Naive thymus-derived CD8-positive, alpha-beta T cell (primary cell): ENCODE results near the gene CHPT1. TPM values are rescaled to one million over a fixed set of nuclear protein-coding genes. Genes with fewer than 3 reads are reported as not detected.
"Not testable (repeated sequence)": the region's sequence is repeated elsewhere in the genome, so short reads cannot be mapped to it uniquely, and the experiment has no call there.

Source experiments
- ATAC-seq, 2 donors: fragments of 150-1000 bp; cut with Tn5 transposase in 1 of 2; sonication (Bioruptor Pico), chemical (Tn5 transposase) in 1 of 2; 1 replicate in 1 of 2; 2 replicates in 1 of 2; pipeline ENCODE4 v1.10.0; 2021; ENCODE audit warnings: mild to moderate bottlenecking in 2 of 2, moderate library complexity in 2 of 2
- POLR2A ChIA-PET: fragments of 350-600 bp; sonication (Branson Sonifier 250); formaldehyde crosslinking; loops from one replicate; lab custom pipeline; 2021; ENCODE audit warnings: antibody characterized with exemption; lab: Charles Lee
- DNase-seq, 10 donors: peaks; one replicate each; pipeline versions ENCODE4 v3.0.0 to v3.0.0-alpha.2; 2020 to 2022
- H3K27ac Mint-ChIP-seq, 10 donors: one replicate each; pipeline ENCODE4 v1.8.0; 2020 to 2022; ENCODE audit warnings: mild to moderate bottlenecking in 10 of 10, mixed read lengths in 10 of 10, moderate library complexity in 4 of 10, inconsistent platforms in 1 of 10
- H3K27me3 Mint-ChIP-seq, 5 donors: one replicate each; pipeline ENCODE4 v1.8.0; 2021 to 2022; ENCODE audit warnings: mixed read lengths in 5 of 5
- H3K36me3 Mint-ChIP-seq, 3 donors: one replicate each; pipeline ENCODE4 v1.8.0; 2020 to 2022; ENCODE audit warnings: mixed read lengths in 3 of 3, mild to moderate bottlenecking in 2 of 3, inconsistent platforms in 1 of 3
- H3K4me1 Mint-ChIP-seq, 4 donors: one replicate each; pipeline ENCODE4 v1.8.0; 2021 to 2022; ENCODE audit warnings: mixed read lengths in 4 of 4
- H3K4me3 Mint-ChIP-seq, 10 donors: one replicate each; pipeline ENCODE4 v1.8.0; 2020 to 2022; ENCODE audit warnings: mild to moderate bottlenecking in 10 of 10, mixed read lengths in 10 of 10, moderate library complexity in 6 of 10, inconsistent platforms in 1 of 10
- H3K9me3 Mint-ChIP-seq, 9 donors: one replicate each; pipeline ENCODE4 v1.8.0; 2020 to 2022; ENCODE audit warnings: mixed read lengths in 9 of 9, mild to moderate bottlenecking in 3 of 9, inconsistent platforms in 1 of 9, moderate library complexity in 1 of 9
- polyA plus RNA-seq, 3 donors: library from polyadenylated mRNA; unstranded; fragments of 300-500 nt; fragmentation: Illumina TruSeq; gene quantifications; one replicate each; pipeline ENCODE4 v1.2.3, GENCODE V29; 2021
- total RNA-seq, 8 experiments: library from RNA in 2 of 8; stranded (reverse) in 2 of 8; gene quantifications; one replicate each; pipeline ENCODE4 v1.2.3 and lab custom pipeline; 2021 to 2026

CHPT1 gene
- total and polyA plus RNA-seq, 5 experiments from 2014 or later = 5.4 to 33.6 (median 17.9) TPM

DNA sequence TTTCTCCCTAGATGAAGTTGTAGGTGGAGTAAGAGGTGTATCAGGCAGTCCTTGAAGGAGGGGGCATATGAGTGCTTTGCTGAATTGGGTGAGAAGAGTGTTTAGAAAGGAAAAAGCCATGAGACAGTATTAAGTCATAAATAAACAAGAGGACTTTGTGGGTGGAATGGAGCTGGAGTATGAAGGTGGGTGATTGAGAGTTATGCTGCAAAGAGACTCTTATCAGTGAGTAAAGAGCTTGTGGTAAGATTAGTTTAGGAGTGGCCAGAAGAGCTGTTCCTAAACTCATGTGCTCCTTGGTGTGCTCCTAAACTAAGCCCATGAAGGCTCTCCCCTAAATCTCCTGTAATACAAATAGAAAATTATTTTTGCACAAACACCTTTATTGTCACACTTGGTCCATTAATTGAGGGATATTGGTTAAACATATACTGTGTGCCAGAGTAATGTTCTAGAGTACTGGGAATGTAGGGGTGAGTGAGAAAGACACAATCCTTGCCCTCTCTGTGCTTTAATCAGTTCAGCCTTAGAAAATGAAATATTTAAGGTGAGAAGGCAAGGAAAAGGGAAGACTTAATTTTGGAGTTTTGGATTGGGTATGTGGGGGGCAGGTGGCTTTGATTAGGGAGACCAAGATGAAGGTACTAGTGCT is 9.8 kb downstream of the CHPT1 start:
- DNase-seq (no peak), ATAC-seq (no peak)
- H3K9me3 Mint-ChIP-seq = no peaks in the 10 kb centered on the region
- H3K27me3 Mint-ChIP-seq = no peaks in the 10 kb centered on the region
- H3K27ac Mint-ChIP-seq = peak overlapping the region in 2 of 10 donors; percentile 2 to 84
- no peak overlapping the region for H3K4me3 Mint-ChIP-seq
- H3K36me3 Mint-ChIP-seq = no peaks in the 10 kb centered on the region
- POLR2A ChIA-PET = no interaction called here
- peaks cover 14 to 38% (median 20%) of the 10 kb centered on the region in 4 donors for H3K4me1 Mint-ChIP-seq

DNA sequence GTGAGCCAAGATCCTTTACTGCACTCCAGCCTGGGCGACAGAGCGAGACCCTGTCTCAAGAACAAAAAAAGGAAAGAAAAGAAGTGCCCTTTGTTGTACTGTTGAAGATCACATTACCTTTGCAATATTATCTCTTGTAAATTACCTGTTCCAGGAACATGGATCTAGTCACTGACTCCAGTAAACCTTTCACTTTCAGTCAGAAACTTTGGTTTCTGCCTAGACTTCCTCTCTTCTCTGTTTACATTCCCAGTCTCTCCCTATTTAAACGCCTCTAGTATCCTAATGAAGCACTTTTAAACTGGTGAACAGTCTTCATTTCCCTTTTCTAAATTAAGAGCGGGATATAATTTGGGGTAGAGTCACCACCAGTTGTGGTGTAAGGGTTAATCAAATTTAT is 12.8 kb downstream of the CHPT1 start:
- POLR2A ChIA-PET = interaction anchor here (0.9 kb wide), 1 partner anchor 10 kb away, joined by 3 read pairs; no protein-coding TSS in a partner anchor

DNA sequence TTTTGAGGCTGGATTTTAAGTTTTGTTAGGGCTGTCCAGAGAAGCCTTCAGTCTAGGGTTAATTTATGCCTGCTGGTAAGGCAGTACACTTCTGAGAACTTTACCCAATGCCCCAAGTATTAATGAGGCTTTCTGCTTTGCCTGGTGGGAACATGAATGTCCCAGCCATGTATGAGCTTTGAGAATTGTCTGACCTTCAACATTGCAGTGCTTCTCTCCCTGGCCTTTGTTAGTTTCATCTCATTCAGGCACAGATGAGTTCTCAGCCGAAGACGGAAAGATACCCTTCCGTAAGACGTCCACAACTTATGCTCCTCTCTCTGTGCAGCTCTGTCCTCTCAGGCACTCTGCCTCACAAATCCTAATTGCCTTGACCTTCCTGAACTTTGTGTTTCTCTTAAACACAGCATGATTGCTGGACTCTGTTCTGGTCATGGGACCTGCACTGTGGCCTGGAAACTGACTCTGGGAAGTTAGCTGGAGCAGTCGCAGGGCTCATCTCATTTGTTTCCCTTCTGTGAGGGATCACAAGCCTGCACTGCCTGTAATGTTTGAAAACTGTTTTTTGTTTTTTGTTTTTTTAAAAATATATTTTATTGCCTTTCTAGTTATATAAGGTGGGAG is 15.7 kb downstream of the CHPT1 start:
- no peak for ATAC-seq
- DNase-seq = no peak
- POLR2A ChIA-PET = no interaction called here
- Mint-ChIP-seq H3K4me3 (no peak overlapping the region), H3K9me3 (no peaks in the 10 kb centered on the region), H3K36me3 (no peaks in the 10 kb centered on the region), H3K27ac (no peak overlapping the region), H3K4me1 (peaks cover 8 to 21% (median 12%) of the 10 kb centered on the region in 4 donors), H3K27me3 (no peaks in the 10 kb centered on the region)

More for the DNA sequence above, 12.8 kb downstream of the CHPT1 start:
- H3K9me3 Mint-ChIP-seq = no peaks in the 10 kb centered on the region
- no peaks in the 10 kb centered on the region for H3K27me3 Mint-ChIP-seq
- peaks cover 14 to 33% (median 19%) of the 10 kb centered on the region in 4 donors for H3K4me1 Mint-ChIP-seq
- DNase-seq (no peak), ATAC-seq (no peak)
- no peak overlapping the region for H3K27ac Mint-ChIP-seq
- H3K4me3 Mint-ChIP-seq = no peak overlapping the region
- H3K36me3 Mint-ChIP-seq = no peaks in the 10 kb centered on the region

DNA sequence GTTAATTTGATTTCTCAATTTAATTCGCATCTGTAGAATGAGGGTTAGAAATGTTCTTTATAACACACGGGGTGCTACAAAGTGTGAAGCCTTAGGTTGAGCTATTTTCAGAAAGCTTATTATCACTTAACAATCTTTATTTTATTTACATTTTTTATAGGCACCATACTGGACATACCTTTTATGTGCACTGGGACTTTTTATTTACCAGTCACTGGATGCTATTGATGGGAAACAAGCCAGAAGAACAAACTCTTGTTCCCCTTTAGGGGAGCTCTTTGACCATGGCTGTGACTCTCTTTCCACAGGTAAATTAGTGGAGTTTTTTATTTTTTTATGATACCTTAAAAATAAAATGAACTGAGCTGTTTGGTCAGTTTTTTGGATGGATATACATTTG is 16.5 kb downstream of the CHPT1 start:
- H3K4me3 Mint-ChIP-seq = no peak overlapping the region
- no peaks in the 10 kb centered on the region for H3K27me3 Mint-ChIP-seq
- no peak overlapping the region for H3K27ac Mint-ChIP-seq
- POLR2A ChIA-PET = no interaction called here
- ATAC-seq = no peak
- H3K9me3 Mint-ChIP-seq = no peaks in the 10 kb centered on the region
- H3K36me3 Mint-ChIP-seq = no peaks in the 10 kb centered on the region
- peaks cover 8 to 19% (median 12%) of the 10 kb centered on the region in 4 donors for H3K4me1 Mint-ChIP-seq
- no peak for DNase-seq

DNA sequence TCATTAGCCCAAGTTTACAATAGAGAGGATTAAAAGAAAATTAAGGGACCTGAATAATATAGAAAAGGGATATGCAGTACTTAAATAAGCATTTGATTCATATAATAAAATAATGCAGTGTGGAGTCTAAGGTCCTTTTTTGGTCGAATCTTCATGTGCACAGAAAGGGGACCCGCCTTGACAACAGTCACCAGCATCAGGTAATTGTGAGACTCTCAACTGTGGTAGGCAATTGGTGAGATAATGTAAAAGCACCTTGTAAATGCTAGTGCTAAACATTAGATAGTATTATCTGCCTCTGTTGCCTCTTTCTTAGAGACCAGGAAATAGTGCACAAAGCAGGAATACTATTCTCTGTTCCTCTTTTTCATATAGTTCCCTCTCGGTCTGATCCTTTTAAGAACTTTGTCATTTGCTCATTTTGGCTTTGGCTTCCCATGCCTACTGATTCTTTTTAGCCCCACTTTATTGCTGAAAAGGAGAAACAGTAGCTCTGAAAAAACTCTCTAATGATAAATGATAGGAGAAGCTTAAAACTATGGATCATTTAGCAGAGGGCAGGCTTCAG is 17.5 kb downstream of the CHPT1 start:
- POLR2A ChIA-PET = no interaction called here
- H3K4me1 Mint-ChIP-seq = peaks cover 3 to 10% (median 6%) of the 10 kb centered on the region in 4 donors

DNA sequence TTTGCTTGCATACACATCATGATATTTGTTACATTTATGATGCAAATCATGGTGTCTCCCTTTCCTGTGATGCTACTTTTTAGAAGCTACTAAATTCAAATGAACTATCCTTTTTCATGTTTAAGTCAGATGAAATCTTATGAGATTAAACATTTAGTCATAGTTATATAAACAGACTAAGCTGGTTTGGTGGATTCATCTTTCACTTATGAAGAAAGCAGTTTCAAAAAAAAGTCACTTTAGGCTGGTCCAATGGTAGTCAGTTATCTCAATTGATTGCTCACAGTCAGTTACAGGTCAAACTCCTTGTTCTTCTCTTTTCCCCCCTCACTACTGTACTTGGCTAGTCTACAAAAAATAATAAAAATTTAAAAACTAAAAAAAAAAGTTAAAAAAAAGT is 22.1 kb downstream of the CHPT1 start:
- no peak for ATAC-seq
- no peak overlapping the region for H3K4me3 Mint-ChIP-seq
- no peak for DNase-seq
- peaks cover 0 to 4% (median 0%) of the 10 kb centered on the region in 4 donors for H3K4me1 Mint-ChIP-seq
- POLR2A ChIA-PET = no interaction called here
- H3K27ac Mint-ChIP-seq = no peak overlapping the region
- no peaks in the 10 kb centered on the region for H3K9me3 Mint-ChIP-seq
- no peaks in the 10 kb centered on the region for H3K27me3 Mint-ChIP-seq
- peaks cover 0 to 5% (median 0%) of the 10 kb centered on the region in 3 donors for H3K36me3 Mint-ChIP-seq

More for the DNA sequence above, 17.5 kb downstream of the CHPT1 start:
- H3K27ac Mint-ChIP-seq = no peak overlapping the region
- H3K9me3 Mint-ChIP-seq = no peaks in the 10 kb centered on the region
- peaks cover 0 to under 1% (median 0%) of the 10 kb centered on the region in 3 donors for H3K36me3 Mint-ChIP-seq
- no peak overlapping the region for H3K4me3 Mint-ChIP-seq
- no peak for DNase-seq
- no peak for ATAC-seq
- no peaks in the 10 kb centered on the region for H3K27me3 Mint-ChIP-seq

DNA sequence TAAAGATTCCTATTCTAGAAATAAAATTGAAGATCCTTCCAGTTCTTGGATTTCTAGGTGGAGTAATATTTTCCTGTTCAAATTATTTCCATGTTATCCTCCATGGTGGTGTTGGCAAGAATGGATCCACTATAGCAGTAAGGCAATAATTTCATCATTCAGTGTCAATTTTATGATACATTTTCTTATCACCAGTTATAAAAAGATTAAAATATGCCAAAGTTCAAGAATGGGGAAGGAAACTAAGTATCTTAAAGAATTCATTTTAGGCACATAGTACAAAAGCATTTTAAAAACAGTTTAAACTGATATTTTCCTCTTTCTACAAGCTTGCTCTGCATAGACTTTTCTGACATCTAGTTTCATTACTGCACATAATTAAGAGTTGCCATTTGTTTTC is 22.7 kb downstream of the CHPT1 start:
- H3K4me1 Mint-ChIP-seq = peaks cover 0 to under 1% (median 0%) of the 10 kb centered on the region in 4 donors
- DNase-seq (no peak), ATAC-seq (no peak)
- POLR2A ChIA-PET = no interaction called here
- H3K4me3 Mint-ChIP-seq = no peak overlapping the region
- H3K27me3 Mint-ChIP-seq = no peaks in the 10 kb centered on the region
- H3K36me3 Mint-ChIP-seq = peaks cover 0 to 8% (median 0%) of the 10 kb centered on the region in 3 donors
- H3K27ac Mint-ChIP-seq = no peak overlapping the region
- H3K9me3 Mint-ChIP-seq = no peaks in the 10 kb centered on the region

DNA sequence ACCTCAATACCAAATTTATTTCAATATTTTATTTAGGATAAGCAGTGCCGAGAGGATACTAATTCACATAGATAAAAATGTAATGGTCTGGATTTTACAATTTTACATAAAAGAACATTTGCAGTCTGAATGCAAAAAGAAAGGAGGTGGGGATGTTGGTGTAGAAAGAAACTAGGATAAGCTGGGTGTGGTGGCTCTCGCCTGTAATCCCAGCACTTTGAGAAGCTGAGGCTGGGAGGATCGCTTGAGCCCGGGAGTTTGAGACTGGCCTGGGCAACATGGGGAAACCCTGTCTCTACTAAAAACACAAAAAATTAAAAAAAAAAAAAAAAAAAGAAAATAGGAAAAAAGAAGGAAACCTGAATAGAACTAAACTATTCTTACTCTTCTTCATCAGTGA is 25.0 kb downstream of the CHPT1 start:
- H3K9me3 Mint-ChIP-seq = no peaks in the 10 kb centered on the region
- ATAC-seq = no peak
- POLR2A ChIA-PET = no interaction called here

DNA sequence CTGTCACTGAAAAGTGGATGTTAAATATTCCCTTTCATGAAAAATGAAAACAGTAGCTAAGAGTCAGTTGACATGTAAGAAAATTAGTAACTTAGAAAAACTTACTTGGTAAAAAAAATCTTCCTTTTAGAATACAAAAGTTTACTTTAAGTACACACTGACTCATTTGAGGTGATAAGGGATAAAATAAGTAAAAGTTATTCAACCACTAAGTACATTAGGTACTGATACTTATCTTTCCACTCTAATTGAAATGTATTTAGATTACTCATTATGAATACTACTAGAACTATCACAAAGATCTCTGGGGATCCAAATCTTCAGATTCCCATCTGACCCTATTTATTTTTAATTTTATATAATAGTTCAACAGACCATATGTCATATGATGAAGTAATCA is 29.7 kb downstream of the CHPT1 start:
- Mint-ChIP-seq H3K4me3 (no peak overlapping the region), H3K9me3 (no peaks in the 10 kb centered on the region), H3K27me3 (no peaks in the 10 kb centered on the region), H3K27ac (no peak overlapping the region), H3K36me3 (peaks cover 0 to 21% (median 4%) of the 10 kb centered on the region in 3 donors), H3K4me1 (peaks cover 0 to under 1% (median 0%) of the 10 kb centered on the region in 4 donors)
- DNase-seq (no peak), ATAC-seq (no peak)
- POLR2A ChIA-PET = no interaction called here

More for the DNA sequence above, 25.0 kb downstream of the CHPT1 start:
- H3K4me3 Mint-ChIP-seq = no peak overlapping the region
- no peak for DNase-seq
- H3K4me1 Mint-ChIP-seq = no peaks in the 10 kb centered on the region
- H3K27ac Mint-ChIP-seq = no peak overlapping the region
- H3K27me3 Mint-ChIP-seq = no peaks in the 10 kb centered on the region
- peaks cover 0 to 13% (median 0%) of the 10 kb centered on the region in 3 donors for H3K36me3 Mint-ChIP-seq

DNA sequence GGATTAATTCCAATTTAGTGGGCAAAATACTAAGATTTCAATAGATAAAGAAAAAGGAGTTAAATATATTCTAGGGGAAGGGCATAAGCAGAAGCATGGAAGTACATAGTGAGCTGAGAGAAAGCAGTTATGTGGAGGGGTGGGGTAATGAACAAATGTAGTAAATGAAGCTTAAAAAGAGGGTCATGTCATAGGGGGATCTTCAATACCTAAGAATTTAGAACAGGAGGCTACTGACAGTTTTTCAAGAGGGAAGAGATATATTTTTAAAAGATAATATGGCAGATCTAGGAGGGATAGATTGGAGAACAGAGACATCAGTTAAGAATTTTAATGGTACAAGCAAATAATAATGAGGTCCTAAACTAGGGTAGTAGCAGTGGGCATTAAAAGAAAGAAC is 32.4 kb downstream of the CHPT1 start:
- no peaks in the 10 kb centered on the region for H3K9me3 Mint-ChIP-seq
- H3K36me3 Mint-ChIP-seq = peaks cover 0 to 31% (median 9%) of the 10 kb centered on the region in 3 donors
- H3K27ac Mint-ChIP-seq = no peak overlapping the region
- DNase-seq = no peak
- H3K4me1 Mint-ChIP-seq = peaks cover 0 to 6% (median 0%) of the 10 kb centered on the region in 4 donors
- no peak overlapping the region for H3K4me3 Mint-ChIP-seq
- no peaks in the 10 kb centered on the region for H3K27me3 Mint-ChIP-seq
- ATAC-seq = no peak
- POLR2A ChIA-PET = no interaction called here

DNA sequence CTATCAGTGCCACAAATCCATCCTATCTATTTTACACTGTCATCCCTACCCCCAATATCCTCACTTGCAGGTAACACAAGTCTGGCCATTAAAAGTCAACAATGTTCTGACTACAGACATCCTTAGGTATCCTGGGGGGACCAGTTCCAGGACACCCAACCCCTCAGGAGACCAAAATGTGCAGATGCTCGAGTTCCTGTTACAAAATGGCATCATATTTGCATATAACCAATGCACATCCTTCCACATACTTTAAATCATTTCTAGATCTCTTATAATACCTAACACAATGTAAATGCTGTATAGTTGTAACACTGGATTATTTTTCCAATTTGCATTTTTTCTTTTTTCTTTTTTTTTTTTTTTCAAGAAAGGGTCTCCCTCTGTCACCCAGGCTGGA is 34.9 kb downstream of the CHPT1 start:
- POLR2A ChIA-PET = no interaction called here

DNA sequence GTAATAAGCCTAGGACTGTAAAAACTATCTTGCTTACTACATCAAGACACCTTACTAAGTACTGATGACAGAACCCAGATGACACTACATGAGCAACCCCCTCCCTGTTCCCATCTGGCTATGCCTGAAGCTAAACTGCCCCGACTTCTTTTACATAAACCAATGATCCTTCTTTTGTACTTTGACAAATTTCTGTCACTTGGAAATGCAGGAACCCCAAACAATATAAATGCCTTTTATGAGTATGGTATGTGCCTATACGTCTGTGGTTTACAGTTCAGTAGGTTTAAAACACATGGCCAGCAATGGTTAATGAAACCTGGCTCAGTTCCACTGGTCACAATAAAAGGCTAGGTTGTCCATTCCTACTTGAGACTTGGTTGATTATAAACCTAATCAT is 35.7 kb downstream of the CHPT1 start:
- POLR2A ChIA-PET = no interaction called here
- H3K27ac Mint-ChIP-seq = no peak overlapping the region

More for the DNA sequence above, 34.9 kb downstream of the CHPT1 start:
- Mint-ChIP-seq H3K9me3 (no peaks in the 10 kb centered on the region), H3K4me1 (peaks cover 0 to 6% (median 0%) of the 10 kb centered on the region in 4 donors), H3K27me3 (no peaks in the 10 kb centered on the region), H3K27ac (no peak overlapping the region), H3K36me3 (peaks cover 0 to 24% (median 9%) of the 10 kb centered on the region in 3 donors), H3K4me3 (no peak overlapping the region)
- DNase-seq (no peak), ATAC-seq (no peak)

DNA sequence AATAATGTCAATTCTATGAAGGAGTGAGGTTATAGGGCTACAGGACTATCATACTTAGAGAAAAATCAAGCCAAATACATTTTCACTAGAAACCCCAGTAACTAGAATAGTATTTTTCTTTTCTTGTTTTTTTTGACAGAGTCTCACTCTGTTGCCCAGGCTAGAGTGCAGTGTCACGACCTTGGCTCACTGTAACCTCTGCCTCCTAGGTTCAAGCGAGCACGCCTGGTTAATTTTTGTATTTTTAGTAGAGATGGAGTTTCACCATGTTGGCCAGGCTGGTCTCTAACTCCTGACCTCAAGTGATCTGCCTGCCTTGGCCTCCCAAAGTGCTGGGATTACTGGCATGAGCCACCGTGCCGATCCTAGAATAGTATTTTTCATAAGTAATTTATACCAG is 37.0 kb downstream of the CHPT1 start:
- H3K4me1 Mint-ChIP-seq, H3K9me3 Mint-ChIP-seq, H3K4me3 Mint-ChIP-seq, POLR2A ChIA-PET, H3K27ac Mint-ChIP-seq, DNase-seq, H3K27me3 Mint-ChIP-seq, ATAC-seq: not testable (repeated sequence)
- peaks cover 0 to 24% (median 10%) of the 10 kb centered on the region in 3 donors for H3K36me3 Mint-ChIP-seq

More for the DNA sequence above, 35.7 kb downstream of the CHPT1 start:
- Mint-ChIP-seq H3K4me3 (no peak overlapping the region), H3K4me1 (peaks cover 0 to 6% (median 0%) of the 10 kb centered on the region in 4 donors), H3K9me3 (no peaks in the 10 kb centered on the region), H3K27me3 (no peaks in the 10 kb centered on the region), H3K36me3 (peaks cover 0 to 28% (median 9%) of the 10 kb centered on the region in 3 donors)
- no peak for ATAC-seq
- no peak for DNase-seq
